HepG2 (cell line): ENCODE measurements around the gene SETD1B. TPM values are rescaled to one million over a fixed set of nuclear protein-coding genes. Genes with fewer than 3 reads are reported as not detected.
A peak's percentile ranks its signal among the peaks of the same experiment; 100 is the strongest.

Experiments
- CTCF ChIP-seq: sonication (generic); formaldehyde crosslinking; IDR thresholded peaks from 2 replicates; pipeline ENCODE4 v1.5.0; 2020; ENCODE audit warnings: mild to moderate bottlenecking, missing genetic modification reagents, moderate library complexity
- DR1 ChIP-seq: sonication (generic); formaldehyde crosslinking; IDR thresholded peaks from 2 replicates; pipeline ENCODE4 v1.8.0; 2021; ENCODE audit warnings: mild to moderate bottlenecking, missing genetic modification reagents, inconsistent platforms
- ELK4 ChIP-seq: sonication (generic); formaldehyde crosslinking; IDR thresholded peaks from 2 replicates; pipeline ENCODE4 v1.9.0; 2021; ENCODE audit warnings: missing genetic modification reagents, borderline replicate concordance
- GTF2F1 ChIP-seq: fragments of 150-350 bp; IDR thresholded peaks from 2 replicates; pipeline ENCODE4 v1.6.1; 2014; ENCODE audit warnings: low read length
- HHEX ChIP-seq: IDR thresholded peaks from 2 replicates; pipeline ENCODE4 v1.6.1; 2016; ENCODE audit warnings: control low read depth
- HOXA3 ChIP-seq: sonication (generic); formaldehyde crosslinking; IDR thresholded peaks from 2 replicates; pipeline ENCODE4 v1.5.0; 2020; ENCODE audit warnings: missing genetic modification reagents
- MYNN ChIP-seq: sonication (generic); formaldehyde crosslinking; IDR thresholded peaks from 2 replicates; pipeline ENCODE4 v1.4.0; 2020; ENCODE audit warnings: mild to moderate bottlenecking, low read depth, missing genetic modification reagents
- NBN ChIP-seq: fragments of 450-650 bp; conservative IDR thresholded peaks from 2 replicates; pipeline ENCODE4 v1.6.1; 2017
- POLR2AphosphoS2 ChIP-seq: IDR thresholded peaks from 2 replicates; pipeline ENCODE4 v1.6.1; 2011; ENCODE audit warnings: low read depth, low read length, improper control_type of control experiment
- RFX1 ChIP-seq: fragments of 450-650 bp; IDR thresholded peaks from 2 replicates; pipeline ENCODE4 v1.6.1; 2017
- SPEN ChIP-seq: sonication (generic); formaldehyde crosslinking; IDR thresholded peaks from 2 replicates; pipeline ENCODE4 v1.5.1; 2020; ENCODE audit warnings: low read depth, mild to moderate bottlenecking, missing genetic modification reagents
- THAP11 ChIP-seq: IDR thresholded peaks from 2 replicates; pipeline ENCODE4 v1.6.1; 2016; ENCODE audit warnings: missing biosample characterization, missing genetic modification reagents
- ZBTB2 ChIP-seq: sonication (generic); formaldehyde crosslinking; IDR thresholded peaks from 2 replicates; pipeline ENCODE4 v1.8.0; 2022; ENCODE audit warnings: low read depth, missing genetic modification reagents
- ZBTB7B ChIP-seq: sonication (generic); formaldehyde crosslinking; IDR thresholded peaks from 2 replicates; pipeline ENCODE4 v1.4.0; 2020; ENCODE audit warnings: missing genetic modification reagents
- ZNF180 ChIP-seq: sonication (generic); formaldehyde crosslinking; IDR thresholded peaks from 2 replicates; pipeline ENCODE4 v1.4.0; 2020; ENCODE audit warnings: low read depth, missing genetic modification reagents, borderline replicate concordance
- ZNF296 ChIP-seq: sonication (generic); formaldehyde crosslinking; conservative IDR thresholded peaks from 2 replicates; pipeline ENCODE4 v1.5.0; 2020; ENCODE audit warnings: mild to moderate bottlenecking, missing genetic modification reagents
- ZNF367 ChIP-seq: sonication (generic); formaldehyde crosslinking; IDR thresholded peaks from 2 replicates; pipeline ENCODE4 v1.4.0; 2020; ENCODE audit warnings: missing genetic modification reagents, borderline replicate concordance
- ZNF567 ChIP-seq: sonication (generic); formaldehyde crosslinking; IDR thresholded peaks from 2 replicates; pipeline ENCODE4 v1.8.1; 2023; ENCODE audit warnings: mild to moderate bottlenecking, missing genetic modification reagents, borderline replicate concordance
- ZNF569 ChIP-seq: sonication (generic); formaldehyde crosslinking; IDR thresholded peaks from 2 replicates; pipeline ENCODE4 v1.5.0; 2020; ENCODE audit warnings: mild to moderate bottlenecking, missing genetic modification reagents, moderate library complexity, borderline replicate concordance
- ZNF644 ChIP-seq: IDR thresholded peaks from 2 replicates; pipeline ENCODE4 v1.6.1; 2016; ENCODE audit warnings: low read depth
- ZNF704 ChIP-seq: sonication (generic); formaldehyde crosslinking; IDR thresholded peaks from 2 replicates; pipeline ENCODE4 v1.8.1; 2023; ENCODE audit warnings: mild to moderate bottlenecking, inconsistent platforms, moderate library complexity, missing genetic modification reagents, borderline replicate concordance
- polyA plus RNA-seq, 8 experiments: library from polyadenylated mRNA; depleted of rRNA in 3 of 8; stranded (reverse) in 7 of 8; unstranded in 1 of 8; fragments of >200 nt; fragmentation: Illumina TruSeq in 4 of 8; extraction: Trizol in 4 of 8; gene quantifications; 2 replicates each; pipeline versions ENCODE4 v1.2.1 to v1.2.3, GENCODE V29; 2011 to 2016; ENCODE audit warnings: low read depth in 4 of 8, missing spikeins in 1 of 8, mixed read lengths in 1 of 8; ENCODE audit not compliant: insufficient read depth in 1 of 8
- total RNA-seq, 5 experiments: library from RNA; depleted of rRNA; stranded (reverse); fragments of >200 nt; fragmentation: Illumina TruSeq; extraction: Trizol; gene quantifications; 2 replicates each; pipeline ENCODE4 v1.2.3, GENCODE V29; 2016; ENCODE audit warnings: low read depth in 1 of 5

The SETD1B gene
- total and polyA plus RNA-seq, 2 of the 13 experiments (the other 11 are each of a cell fraction or from before 2014, with no cell fraction given) = 1.1 to 1.4 TPM

- TF ChIP-seq ZNF180 (CRISPR knock-in tag) (no peak), HHEX (no peak), ZNF567 (CRISPR knock-in tag) (no peak), ZNF569 (no peak), ELK4 (no peak), THAP11 (CRISPR knock-in tag) (peak; percentile 80), ZNF704 (CRISPR knock-in tag) (no peak), ZNF367 (CRISPR knock-in tag) (no peak), CTCF (CRISPR knock-in tag) (peak; percentile 77), MYNN (CRISPR knock-in tag) (no peak), ZNF296 (no peak; the same call in 1 of the 2 replicates), HOXA3 (CRISPR knock-in tag) (peak; percentile 90), NBN (no peak), GTF2F1 (no peak), ZNF644 (no peak), SPEN (CRISPR knock-in tag) (peak; percentile 90), RFX1 (peak; percentile 48; the same call in 1 of the 2 replicates), ZBTB2 (CRISPR knock-in tag) (no peak; the same call in 1 of the 2 replicates), DR1 (CRISPR knock-in tag) (peak; percentile 72; the same call in 1 of the 2 replicates), POLR2AphosphoS2 (0 out of 2 replicates have a peak, but pooled peaks have one; percentile 68), ZBTB7B (CRISPR knock-in tag) (peak; percentile 85)
Measured at GRCh38 chr12:121796855-121797751, 6.7 kb upstream of the SETD1B start (continued).
